ENCODE measurements around the gene SYNGAP1. TPM values are rescaled to one million over a fixed set of nuclear protein-coding genes. Genes with fewer than 3 reads are reported as not detected.
"Not testable (repeated sequence)": the region's sequence is repeated elsewhere in the genome, so short reads cannot be mapped to it uniquely, and the experiment has no call there.

The SYNGAP1 gene
- total and polyA plus RNA-seq, 8 donors = 0.58 to 78.8 (median 5.1) TPM

- Histone ChIP-seq H3K27ac (no peak overlapping the region), H3K9me3 (no peaks in the 10 kb centered on the region), H3K4me3 (no peak overlapping the region), H3K36me3 (no peaks in the 10 kb centered on the region), H3K4me1 (no peaks in the 10 kb centered on the region), H3K27me3 (no peaks in the 10 kb centered on the region)
- 77 to 89% (median 85%) methylated on average over 3 of the region's 3 CpGs for WGBS, 5 donors
- no peak for DNase-seq
- no peak for TF ChIP-seq POLR2AphosphoS5 (IDR thresholded peaks at IDR 0.05)
- no peak for TF ChIP-seq EP300 (IDR thresholded peaks at IDR 0.05)
- TF ChIP-seq POLR2A (IDR thresholded peaks at IDR 0.05) = no peak
- no peak for TF ChIP-seq CTCF (IDR thresholded peaks at IDR 0.05)
- intact Hi-C loops (cut with DNase I; ENCODE audit: low total_unique reads) = no loop called here
These were observed 49.8 kb downstream of the SYNGAP1 start for GRCh38 chr6:33469661-33470060.

- WGBS, 5 donors = 70 to 77% (median 70%) methylated on average over 3 of the region's 3 CpGs
- no peaks in the 10 kb centered on the region for H3K4me1 ChIP-seq
- H3K36me3 ChIP-seq = no peaks in the 10 kb centered on the region
- H3K9me3 ChIP-seq = no peaks in the 10 kb centered on the region
- TF ChIP-seq POLR2A (IDR thresholded peaks at IDR 0.05) = no peak
- TF ChIP-seq CTCF (IDR thresholded peaks at IDR 0.05) = no peak
- no peak for TF ChIP-seq POLR2AphosphoS5 (IDR thresholded peaks at IDR 0.05)
- no peak for TF ChIP-seq EP300 (IDR thresholded peaks at IDR 0.05)
- H3K27me3 ChIP-seq = peaks cover 0 to 13% (median 0%) of the 10 kb centered on the region in 3 donors
- H3K27ac ChIP-seq = no peak overlapping the region
- intact Hi-C loops (cut with DNase I; ENCODE audit: low total_unique reads) = no loop called here
- no peak for DNase-seq
- no peak overlapping the region for H3K4me3 ChIP-seq
These were observed 58.0 kb downstream of the SYNGAP1 start for GRCh38 chr6:33477864-33478263.

- 56 to 82% (median 59%) methylated on average over 1 of the region's 1 CpG for WGBS, 5 donors
These were observed 61.3 kb downstream of the SYNGAP1 start for GRCh38 chr6:33481192-33481591.

GRCh38 chr6:33482620-33483019, 62.8 kb downstream of the SYNGAP1 start:
- H3K27ac ChIP-seq; intact Hi-C loops (cut with DNase I; ENCODE audit: low total_unique reads); DNase-seq; H3K4me1 ChIP-seq; H3K36me3 ChIP-seq; H3K4me3 ChIP-seq; H3K9me3 ChIP-seq: not testable (repeated sequence)
- whole genome bisulfite sequencing, 5 donors = 85 to 93% (median 87%) methylated on average over 5 of the region's 5 CpGs
- H3K27me3 ChIP-seq = peaks cover 0 to 18% (median 0%) of the 10 kb centered on the region in 3 donors

More at GRCh38 chr6:33481192-33481591, 61.3 kb downstream of the SYNGAP1 start:
- no peak overlapping the region for H3K27ac ChIP-seq
- no peaks in the 10 kb centered on the region for H3K4me1 ChIP-seq
- peaks cover 0 to 13% (median 0%) of the 10 kb centered on the region in 3 donors for H3K27me3 ChIP-seq
- no peaks in the 10 kb centered on the region for H3K36me3 ChIP-seq
- no peaks in the 10 kb centered on the region for H3K9me3 ChIP-seq
- no peak overlapping the region for H3K4me3 ChIP-seq
- intact Hi-C loops (cut with DNase I; ENCODE audit: low total_unique reads) = no loop called here
- TF ChIP-seq CTCF (IDR thresholded peaks at IDR 0.05) = no peak
- no peak for TF ChIP-seq EP300 (IDR thresholded peaks at IDR 0.05)
- TF ChIP-seq POLR2AphosphoS5 (IDR thresholded peaks at IDR 0.05) = no peak
- DNase-seq = no peak

- TF ChIP-seq CTCF (IDR thresholded peaks at IDR 0.05) (no peak), POLR2AphosphoS5 (IDR thresholded peaks at IDR 0.05) (no peak), POLR2A (IDR thresholded peaks at IDR 0.05) (no peak), EP300 (IDR thresholded peaks at IDR 0.05) (no peak)
- peaks cover 0 to 19% (median 4%) of the 10 kb centered on the region in 3 donors for H3K27me3 ChIP-seq
- H3K4me1 ChIP-seq = no peaks in the 10 kb centered on the region
- H3K4me3 ChIP-seq = no peak overlapping the region
- no peak for DNase-seq
- 60 to 79% (median 66%) methylated on average over 3 of the region's 3 CpGs for WGBS, 5 donors
- no peaks in the 10 kb centered on the region for H3K36me3 ChIP-seq
- intact Hi-C loops (cut with DNase I; ENCODE audit: low total_unique reads) = no loop called here
- H3K27ac ChIP-seq = no peak overlapping the region
- no peaks in the 10 kb centered on the region for H3K9me3 ChIP-seq
These were observed 63.8 kb downstream of the SYNGAP1 start for GRCh38 chr6:33483678-33484077.

DNA sequence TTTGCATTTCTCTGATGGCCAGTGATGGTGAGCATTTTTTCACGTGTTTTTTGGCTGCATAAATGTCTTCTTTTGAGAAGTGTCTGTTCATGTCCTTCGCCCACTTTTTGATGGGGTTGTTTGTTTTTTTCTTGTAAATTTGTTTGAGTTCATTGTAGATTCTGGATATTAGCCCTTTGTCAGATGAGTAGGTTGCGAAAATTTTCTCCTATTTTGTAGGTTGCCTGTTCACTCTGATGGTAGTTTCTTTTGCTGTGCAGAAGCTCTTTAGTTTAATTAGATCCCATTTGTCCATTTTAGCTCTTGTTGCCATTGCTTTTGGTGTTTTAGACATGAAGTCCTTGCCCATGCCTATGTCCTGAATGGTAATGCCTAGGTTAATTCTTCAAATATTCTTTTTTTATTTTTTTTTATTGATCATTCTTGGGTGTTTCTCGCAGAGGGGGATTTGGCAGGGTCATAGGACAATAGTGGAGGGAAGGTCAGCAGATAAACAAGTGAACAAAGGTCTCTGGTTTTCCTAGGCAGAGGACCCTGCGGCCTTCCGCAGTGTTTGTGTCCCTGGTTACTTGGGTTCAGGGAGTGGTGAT, 64.9 kb downstream of the SYNGAP1 start:
- not testable (repeated sequence) for H3K4me3 ChIP-seq
- 50 to 81% (median 70%) methylated on average over 2 to 4 of the region's 6 CpGs for WGBS, 5 donors

GRCh38 chr6:33485680-33486079, 65.8 kb downstream of the SYNGAP1 start:
- H3K9me3 ChIP-seq; H3K4me3 ChIP-seq; H3K36me3 ChIP-seq; intact Hi-C loops (cut with DNase I; ENCODE audit: low total_unique reads); H3K27ac ChIP-seq; H3K4me1 ChIP-seq; DNase-seq: not testable (repeated sequence)
- 90 to 94% (median 93%) methylated on average over 7 to 25 of the region's 25 CpGs for WGBS, 5 donors
- H3K27me3 ChIP-seq = peaks cover 0 to 23% (median 4%) of the 10 kb centered on the region in 3 donors

More for the DNA sequence above, 64.9 kb downstream of the SYNGAP1 start:
- DNase-seq; intact Hi-C loops (cut with DNase I; ENCODE audit: low total_unique reads); H3K9me3 ChIP-seq; H3K4me1 ChIP-seq; H3K36me3 ChIP-seq; H3K27ac ChIP-seq: not testable (repeated sequence)
- H3K27me3 ChIP-seq = peaks cover 0 to 23% (median 4%) of the 10 kb centered on the region in 3 donors

Data from stomach (tissue), 9 donors.